Hematopoietic multipotent progenitor cell treated with erythropoietin and hydrocortisone succinate and interleukin-3 and kit ligand, for 6 days (in vitro differentiated cells): ENCODE data around the gene PAFAH1B1.
A peak's percentile ranks its signal among the peaks of the same experiment; 100 is the strongest.
"Not testable (repeated sequence)": the region's sequence is repeated elsewhere in the genome, so short reads cannot be mapped to it uniquely, and the experiment has no call there.

Experiments used
- DNase-seq: peaks from one replicate; pipeline ENCODE4 v3.0.0-alpha.2; 2015

Gene PAFAH1B1

GRCh38 chr17:2594722-2595599 is 1.5 kb downstream of the PAFAH1B1 start:
- DNase-seq: peak; percentile 39

DNA sequence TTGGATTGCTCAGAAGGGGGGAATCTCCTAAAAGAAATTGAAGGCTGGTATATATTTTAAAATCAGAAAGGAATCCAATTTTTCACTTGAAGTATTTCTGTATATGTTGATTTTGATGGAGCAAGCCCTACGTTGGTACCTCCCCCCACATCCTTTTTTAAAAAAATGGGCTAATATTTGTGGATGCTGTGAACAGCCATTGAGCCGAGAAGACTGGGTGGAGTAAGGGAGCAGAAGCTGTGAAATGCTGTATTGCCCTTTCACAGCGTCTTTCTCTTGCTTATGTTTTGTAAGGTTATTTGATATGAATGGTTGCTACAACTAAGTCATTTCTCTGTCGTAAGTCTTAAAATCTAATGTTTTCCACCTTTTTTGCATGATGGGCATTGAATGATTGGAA is 2.3 kb downstream of the PAFAH1B1 start:
- peak; percentile 20 for DNase-seq

DNA sequence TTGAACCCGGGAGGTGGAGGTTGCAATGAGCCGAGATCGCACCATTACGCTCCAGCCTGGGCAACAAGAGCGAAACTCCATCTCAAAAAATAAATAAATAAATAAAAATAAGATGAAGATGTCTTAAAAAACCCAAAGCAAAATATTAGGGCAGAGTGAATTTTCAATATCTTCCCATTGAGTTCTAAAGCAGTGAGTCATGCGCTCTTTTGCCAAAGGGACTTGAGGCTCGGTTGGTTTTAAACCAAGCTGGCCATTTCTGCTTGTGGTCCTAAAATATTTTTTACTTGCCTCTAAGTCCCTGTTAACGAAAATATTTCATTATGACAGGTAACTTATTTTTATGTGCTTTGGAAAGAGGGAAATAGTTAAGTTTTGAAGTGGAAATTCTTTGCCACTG is 4.7 kb downstream of the PAFAH1B1 start:
- no peak for DNase-seq

GRCh38 chr17:2602597-2603017 is 9.2 kb downstream of the PAFAH1B1 start:
- DNase-seq: no peak

DNA sequence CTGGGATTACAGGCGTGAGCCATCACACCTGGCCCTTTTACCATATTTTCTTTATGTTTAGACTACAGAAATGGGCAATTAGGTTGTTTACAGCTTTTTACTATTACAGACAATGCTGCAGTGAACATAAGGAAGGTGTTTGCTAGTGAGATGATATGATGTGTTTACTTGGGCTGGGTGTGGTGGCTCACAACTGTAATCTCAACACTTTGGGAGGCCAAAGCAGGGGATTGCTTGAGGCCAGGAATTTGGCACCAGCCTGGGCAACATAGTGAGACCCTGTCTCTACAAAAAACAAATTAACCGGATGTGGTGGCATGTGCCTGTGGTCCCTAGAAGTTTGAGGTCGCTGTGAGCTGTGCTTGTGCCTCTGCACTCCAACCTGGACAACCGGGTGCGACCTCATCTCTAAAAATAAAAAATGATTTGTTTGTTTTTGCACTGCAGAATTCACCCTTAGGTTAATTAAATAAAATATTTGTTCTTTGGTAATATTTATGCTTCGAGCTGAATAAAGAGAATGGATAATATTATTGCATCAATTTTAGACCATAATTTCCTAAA is 15.0 kb downstream of the PAFAH1B1 start:
- DNase-seq: no peak

DNA sequence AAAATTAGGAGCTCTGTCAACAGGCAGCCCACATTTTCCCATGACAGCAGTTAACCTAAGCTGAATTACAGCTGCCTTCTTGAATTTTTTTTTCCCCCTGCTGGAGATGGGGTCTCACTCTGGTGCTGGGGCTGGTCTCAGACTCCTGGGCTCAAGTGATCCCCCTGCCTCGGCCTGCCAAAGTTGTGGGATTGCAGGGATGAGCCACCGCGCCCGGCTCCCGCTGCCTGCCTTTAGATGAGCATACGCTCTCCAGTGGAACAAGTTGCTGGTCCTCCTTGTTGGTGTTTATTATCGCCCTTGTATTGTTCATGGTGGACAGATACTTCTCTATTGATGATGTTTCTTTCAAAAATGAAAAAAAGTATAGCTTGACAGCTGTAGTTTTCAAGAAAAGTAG is 15.6 kb downstream of the PAFAH1B1 start:
- no peak for DNase-seq

DNA sequence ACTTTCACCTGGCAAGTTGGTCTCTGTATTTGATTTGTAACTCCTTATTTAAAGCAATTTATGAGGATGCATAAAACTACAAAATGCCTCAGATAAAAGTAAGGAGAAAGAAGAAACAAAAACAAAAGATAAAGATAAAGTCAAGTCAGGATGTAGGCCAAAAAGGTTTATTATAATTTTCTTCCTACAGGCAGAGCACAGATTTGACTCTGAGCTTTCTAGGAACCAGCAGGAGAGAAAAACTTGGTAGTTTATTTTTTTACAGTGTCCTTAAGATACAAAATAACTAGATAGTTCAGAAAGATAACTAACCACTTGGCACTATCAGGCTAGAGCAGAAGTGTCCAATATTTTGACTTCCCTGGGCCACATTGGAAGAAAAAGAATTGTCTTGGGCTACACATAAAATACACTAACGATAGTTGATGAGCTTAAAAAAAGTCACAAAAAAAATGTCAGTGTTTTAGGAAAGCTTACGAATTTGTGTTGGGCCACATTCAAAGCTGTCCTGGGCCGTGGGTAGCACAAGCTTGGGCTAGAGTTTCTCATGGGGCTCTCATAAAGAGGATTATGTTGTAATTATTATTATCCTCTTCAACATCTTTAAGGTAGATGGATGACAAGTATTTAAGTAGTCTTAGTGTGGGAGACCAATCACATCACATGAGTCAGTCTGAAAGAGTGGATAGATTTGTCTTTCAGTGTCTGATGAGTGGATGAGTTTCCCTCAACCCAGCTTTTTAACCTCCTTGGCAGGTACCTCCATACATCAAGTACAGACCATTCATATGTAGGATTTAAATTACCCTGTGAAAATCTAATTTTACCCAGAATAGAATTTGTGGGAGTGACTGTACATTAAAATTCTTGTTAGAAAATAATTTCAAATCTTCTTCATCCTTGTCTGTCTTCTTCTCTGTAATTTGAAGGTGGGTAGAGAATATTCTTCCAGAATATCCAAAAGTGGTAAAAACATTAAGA is 17.0 kb downstream of the PAFAH1B1 start:
- peak; percentile 72 for DNase-seq

DNA sequence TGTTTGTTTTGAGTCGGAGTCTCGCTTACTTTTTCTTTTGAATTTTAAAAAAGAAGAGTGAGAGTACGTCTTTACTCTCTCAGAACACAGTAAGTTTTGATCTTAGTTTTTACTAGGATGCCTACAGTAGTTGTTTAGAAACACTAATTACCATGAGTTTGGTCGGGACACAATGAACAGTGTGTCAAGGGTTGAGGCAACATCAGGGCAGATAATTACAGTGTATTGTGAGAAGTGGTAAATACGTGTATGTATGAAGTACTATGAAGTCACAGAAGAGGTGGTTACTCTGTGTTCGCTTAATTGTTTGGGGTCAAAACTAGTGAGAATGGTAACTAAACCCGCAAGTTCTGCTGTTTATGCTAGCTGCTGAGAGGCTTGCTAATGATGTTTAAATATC is 18.2 kb downstream of the PAFAH1B1 start:
- DNase-seq: no peak

DNA sequence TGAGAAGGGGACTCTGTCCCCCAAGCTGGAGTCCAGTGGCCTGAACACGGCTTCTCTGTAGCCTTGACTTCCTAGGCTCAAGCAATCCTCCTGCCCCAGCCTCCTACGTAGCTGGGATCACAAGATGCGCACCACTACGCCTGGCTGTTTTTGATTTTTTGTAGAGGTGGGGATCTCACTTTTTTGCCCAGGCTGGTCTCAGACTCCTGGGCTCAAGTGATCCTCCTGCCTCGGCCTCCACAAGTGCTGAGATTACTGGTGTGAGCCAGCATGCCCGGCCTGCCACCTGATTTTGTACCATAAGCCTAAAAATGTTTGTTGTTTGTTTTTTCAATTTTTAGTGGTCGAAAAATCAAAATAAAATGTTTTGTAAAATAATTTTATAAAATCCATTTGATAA is 19.2 kb downstream of the PAFAH1B1 start:
- DNase-seq: no peak

DNA sequence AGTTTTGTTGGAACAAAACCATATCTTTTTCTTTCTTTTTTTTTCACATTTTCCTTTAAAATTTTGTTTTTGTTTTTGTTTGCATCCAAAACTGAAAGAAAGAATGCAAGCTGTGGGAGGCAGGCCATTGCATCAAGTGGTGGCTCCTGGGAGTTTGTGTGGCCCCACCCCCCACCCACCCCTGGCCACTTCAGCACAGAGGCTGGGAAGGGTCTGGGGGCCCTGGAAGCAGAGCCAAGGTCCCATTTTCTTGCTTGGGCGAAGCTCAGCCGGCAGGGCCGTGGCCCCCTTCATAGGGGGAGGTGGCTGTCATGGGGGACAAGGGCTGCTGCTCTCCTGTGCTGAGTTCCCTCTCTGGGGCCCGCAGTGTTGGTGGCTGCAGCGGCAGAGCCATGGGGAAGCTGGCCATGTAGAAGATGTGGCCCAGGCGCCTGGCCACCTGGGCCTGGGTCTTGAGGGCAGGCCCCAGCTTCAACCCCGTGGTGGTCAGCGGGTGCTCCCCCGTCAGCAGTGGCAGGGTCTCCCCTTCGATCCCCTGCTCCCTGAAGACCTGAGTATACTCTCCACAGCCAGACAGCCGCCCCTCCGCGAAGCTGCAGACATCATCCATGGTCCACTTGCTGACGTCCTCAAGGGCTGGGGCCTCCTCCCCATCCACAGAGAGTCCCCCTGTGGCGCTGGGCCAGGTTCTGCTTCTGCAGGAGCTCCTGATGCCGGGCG is 19.8 kb downstream of the PAFAH1B1 start:
- no peak for DNase-seq

GRCh38 chr17:2615882-2616281 is 22.4 kb downstream of the PAFAH1B1 start:
- DNase-seq: no peak

DNA sequence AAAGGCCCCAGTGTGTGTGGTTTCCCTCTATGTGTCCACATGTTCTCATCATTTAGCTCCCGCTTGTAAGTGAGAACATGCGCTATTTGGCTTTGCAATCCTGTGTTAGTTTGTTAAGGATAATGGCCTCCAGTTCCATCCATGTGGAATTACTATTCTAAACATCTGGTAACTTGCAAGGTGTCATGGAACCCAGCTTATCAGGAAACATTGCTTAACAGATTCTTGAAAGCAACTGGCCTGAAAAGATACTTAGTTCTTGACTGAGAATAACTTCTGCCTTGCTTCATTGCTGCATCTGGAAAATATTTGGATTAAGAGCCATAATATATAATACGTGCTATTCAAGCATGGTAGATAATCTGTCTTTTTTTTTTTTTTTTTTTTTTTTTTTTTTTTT is 27.8 kb downstream of the PAFAH1B1 start:
- no peak for DNase-seq

DNA sequence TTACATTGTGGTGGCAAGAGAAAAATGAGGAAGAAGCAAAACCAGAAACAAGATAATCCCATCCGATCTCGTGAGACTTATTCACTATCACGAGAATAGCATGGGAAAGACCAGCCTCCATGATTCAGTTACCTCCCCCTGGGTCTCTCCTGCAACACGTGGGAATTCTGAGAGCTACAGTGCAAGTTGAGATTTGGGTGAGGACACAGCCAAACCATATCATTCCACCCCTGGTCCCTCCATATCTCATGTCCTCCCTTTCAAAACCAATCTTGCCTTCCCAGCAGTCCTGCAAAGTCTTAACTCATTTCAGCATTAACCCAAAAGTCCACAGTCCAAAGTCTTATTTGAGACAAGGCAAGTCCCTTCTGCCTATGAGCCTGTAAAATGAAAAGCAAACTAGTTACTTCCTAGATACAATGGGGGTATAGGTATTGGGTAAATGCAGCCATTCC is 28.5 kb downstream of the PAFAH1B1 start:
- not testable (repeated sequence) for DNase-seq

GRCh38 chr17:2622721-2623301 is 29.4 kb downstream of the PAFAH1B1 start:
- DNase-seq: not testable (repeated sequence)

DNA sequence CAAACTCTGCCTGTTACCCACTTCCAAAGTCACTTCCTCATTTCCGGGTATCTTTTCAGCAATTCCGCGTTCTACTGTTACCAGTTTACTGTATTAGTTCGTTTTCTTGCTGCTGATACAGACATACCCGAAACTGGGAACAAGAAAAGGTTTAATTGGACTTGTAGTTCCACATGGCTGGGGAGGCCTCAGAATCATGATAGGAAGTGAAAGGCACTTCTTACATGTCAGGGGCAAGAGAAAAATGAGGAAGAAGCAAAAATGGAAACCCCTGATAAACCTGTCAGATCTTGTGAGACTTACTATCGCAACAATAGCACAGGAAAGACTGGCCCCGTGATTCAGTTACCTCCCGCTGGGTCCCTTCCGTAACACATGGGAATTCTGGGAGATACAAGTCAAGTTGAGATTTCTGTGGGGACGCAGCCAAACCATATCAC is 30.9 kb downstream of the PAFAH1B1 start:
- DNase-seq: peak; percentile 47

DNA sequence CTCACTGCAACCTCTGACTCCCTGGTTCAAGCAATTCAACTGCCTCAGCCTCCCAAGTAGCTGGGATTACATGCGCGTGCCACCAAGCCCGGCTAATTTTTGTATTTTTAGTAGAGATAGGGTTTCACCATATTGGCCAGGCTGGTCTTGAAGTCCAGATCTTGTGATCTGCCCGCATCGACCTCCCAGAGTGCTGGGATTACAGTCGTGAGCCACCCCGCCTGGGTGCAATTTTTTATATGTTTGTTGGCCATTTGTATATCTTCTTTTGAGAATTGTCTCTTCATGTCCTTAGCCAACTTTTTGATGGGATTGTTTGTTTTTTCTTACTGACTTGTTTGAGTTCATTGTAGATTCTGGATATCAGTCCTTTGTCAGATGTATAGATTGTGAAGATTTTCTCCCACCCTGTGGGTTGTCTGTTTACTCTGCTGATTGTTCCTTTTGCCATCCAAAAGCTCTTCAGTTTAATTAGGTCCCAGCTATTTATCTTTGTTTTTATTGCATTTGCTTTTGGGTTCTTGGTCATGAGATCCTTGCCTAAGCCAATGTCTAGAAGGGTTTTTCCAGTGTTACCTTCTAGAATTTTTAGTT is 33.3 kb downstream of the PAFAH1B1 start:
- not testable (repeated sequence) for DNase-seq

DNA sequence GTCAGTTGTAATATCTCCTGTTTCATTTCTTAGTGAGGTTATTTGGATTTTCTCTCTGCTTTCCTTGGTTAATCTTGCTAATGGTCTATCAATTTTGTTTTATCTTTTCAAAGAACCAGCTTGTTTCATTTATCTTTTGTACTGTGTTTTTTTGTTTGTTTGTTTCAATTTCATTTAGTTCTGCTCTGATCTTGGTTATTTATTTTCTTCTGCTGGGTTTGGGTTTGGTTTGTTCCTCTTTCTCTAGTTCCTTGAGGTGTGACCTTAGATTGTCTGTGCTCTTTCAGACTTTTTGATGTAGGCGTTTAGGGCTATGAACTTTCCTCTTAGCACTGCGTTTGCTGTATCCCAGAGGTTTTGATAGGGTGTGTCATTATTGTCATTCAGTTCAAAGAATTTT is 35.5 kb downstream of the PAFAH1B1 start:
- DNase-seq: not testable (repeated sequence)

DNA sequence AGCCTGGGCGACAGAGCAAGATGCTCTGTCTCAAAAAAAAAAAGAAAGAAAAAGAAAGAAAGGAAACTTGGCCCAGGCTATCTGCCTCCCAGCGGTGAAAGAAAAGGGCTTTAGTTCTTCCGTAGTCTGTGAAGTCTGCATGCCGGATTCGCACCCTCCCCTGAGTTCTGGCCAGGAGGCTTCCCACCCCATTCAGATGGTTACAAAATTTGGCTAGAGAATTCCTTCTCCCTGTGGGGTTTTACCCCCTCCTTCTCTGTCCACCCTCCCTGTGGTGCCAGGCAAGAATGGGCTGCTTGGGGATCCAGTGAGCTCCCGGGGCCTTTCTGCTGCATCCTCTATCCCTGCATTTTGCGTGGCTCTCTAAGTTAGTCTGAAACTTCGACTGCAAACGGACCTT is 37.8 kb downstream of the PAFAH1B1 start:
- no peak for DNase-seq

- no peak for DNase-seq
Observed at GRCh38 chr17:2634361-2634960, 41.0 kb downstream of the PAFAH1B1 start.

- DNase-seq: no peak
Observed at GRCh38 chr17:2635241-2635640, 41.8 kb downstream of the PAFAH1B1 start.

DNA sequence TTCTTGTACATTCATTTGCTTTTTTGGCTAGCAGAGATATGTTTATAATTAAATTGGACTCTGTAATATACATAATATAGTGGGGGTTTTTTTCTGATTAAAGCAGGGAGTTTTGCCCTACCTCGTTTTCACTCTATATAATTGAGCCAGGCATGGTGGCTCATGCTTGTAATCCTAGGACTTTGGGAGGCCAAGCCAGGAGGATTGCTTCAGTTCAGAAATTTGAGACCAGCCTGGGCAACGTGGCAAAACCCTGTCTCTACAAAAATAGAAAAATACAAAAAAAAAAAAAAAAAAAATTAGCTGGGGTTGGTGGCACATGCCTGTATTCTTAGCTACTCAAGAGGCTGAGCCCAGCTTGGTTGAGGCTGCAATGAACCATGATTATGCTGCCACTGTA is 42.2 kb downstream of the PAFAH1B1 start:
- no peak for DNase-seq
